Left renal cortex interstitium (tissue), 4 donors: ENCODE results near the gene IL9R. TPM values are rescaled to one million over a fixed set of nuclear protein-coding genes. Genes with fewer than 3 reads are reported as not detected.
"Not testable (repeated sequence)": the region's sequence is repeated elsewhere in the genome, so short reads cannot be mapped to it uniquely, and the experiment has no call there.

Experiments used
- DNase-seq, 4 donors: peaks; one replicate each; pipeline ENCODE4 v3.0.0-alpha.2; 2013; ENCODE audit warnings: low read depth in 4 of 4, low spot score in 2 of 4, missing footprints in 1 of 4
- polyA plus RNA-seq, 4 donors: library from polyadenylated mRNA; unstranded; fragments of 120-200 nt; gene quantifications; one replicate each; pipeline ENCODE4 v1.2.1, GENCODE V29; 2013; ENCODE audit not compliant: insufficient read length in 4 of 4

IL9R gene
- polyA plus RNA-seq, 4 donors, result 0.13 to 0.25 TPM; not detected in 2

- DNase-seq, result no peak
These were observed 620 bp downstream of the IL9R start for GRCh38 chrX:155998116-155998515.

GRCh38 chrX:155998761-155999510, 1.4 kb downstream of the IL9R start:
- DNase-seq, result no peak

GRCh38 chrX:155999751-156000150, 2.3 kb downstream of the IL9R start:
- DNase-seq, result not testable (repeated sequence)

GRCh38 chrX:156000361-156000926, 2.9 kb downstream of the IL9R start:
- DNase-seq, result no peak

- no peak for DNase-seq
These were observed 3.6 kb downstream of the IL9R start for GRCh38 chrX:156001001-156001666.

- DNase-seq, result no peak
These were observed 4.1 kb downstream of the IL9R start for GRCh38 chrX:156001667-156002021.

GRCh38 chrX:156002507-156002906, 5.0 kb downstream of the IL9R start:
- DNase-seq, result no peak

- DNase-seq, result no peak
These were observed 6.1 kb downstream of the IL9R start for GRCh38 chrX:156003486-156004185.

GRCh38 chrX:156004256-156004655, 6.8 kb downstream of the IL9R start:
- DNase-seq, result no peak

GRCh38 chrX:156004740-156005139, 7.2 kb downstream of the IL9R start:
- DNase-seq, result no peak

GRCh38 chrX:156005144-156005543, 7.6 kb downstream of the IL9R start:
- no peak for DNase-seq

- not testable (repeated sequence) for DNase-seq
These were observed 9.0 kb downstream of the IL9R start for GRCh38 chrX:156006468-156006867.

- DNase-seq, result not testable (repeated sequence)
These were observed 10.9 kb downstream of the IL9R start for GRCh38 chrX:156008379-156008778.

- DNase-seq, result no peak
These were observed 11.4 kb downstream of the IL9R start for GRCh38 chrX:156008915-156009314.

- DNase-seq, result not testable (repeated sequence)
These were observed 12.2 kb downstream of the IL9R start for GRCh38 chrX:156009691-156010090.

- DNase-seq, result not testable (repeated sequence)
These were observed 15.9 kb downstream of the IL9R start for GRCh38 chrX:156013286-156013953.

- DNase-seq, result not testable (repeated sequence)
These were observed 22.4 kb downstream of the IL9R start for GRCh38 chrX:156019846-156020245.

GRCh38 chrX:156023002-156023401, 25.5 kb downstream of the IL9R start:
- not testable (repeated sequence) for DNase-seq

- not testable (repeated sequence) for DNase-seq
These were observed 27.5 kb downstream of the IL9R start for GRCh38 chrX:156024949-156025492.

- DNase-seq, result not testable (repeated sequence)
These were observed 31.2 kb downstream of the IL9R start for GRCh38 chrX:156028653-156029237.
